NB4 (cell line): ENCODE measurements around the gene HTR1D.
A peak's percentile ranks its signal among the peaks of the same experiment; 100 is the strongest.

Experiments
- DNase-seq: peaks from one replicate; pipeline ENCODE4 v3.0.0; 2010; ENCODE audit warnings: low read depth
- H3K4me3 ChIP-seq: one replicate; pipeline ENCODE4 v1.5.1; 2011; ENCODE audit warnings: mild to moderate bottlenecking, low read depth, low read length, moderate library complexity
- CTCF ChIP-seq: IDR thresholded peaks from one replicate; pipeline ENCODE4 v1.5.1; 2012; ENCODE audit warnings: low read depth, low read length
- MAX ChIP-seq: IDR thresholded peaks from 2 replicates; pipeline ENCODE4 v1.6.1; 2011; ENCODE audit warnings: low read depth, low read length
- MYC ChIP-seq: IDR thresholded peaks from 2 replicates; pipeline ENCODE4 v1.6.1; 2011; ENCODE audit warnings: low read depth, low read length
- POLR2A ChIP-seq: IDR thresholded peaks from 2 replicates; pipeline ENCODE4 v1.6.1; 2011; ENCODE audit warnings: mild to moderate bottlenecking; ENCODE audit not compliant: insufficient read length; ENCODE audit errors: extremely low read depth

Gene HTR1D

GRCh38 chr1:23174426-23175110 is 42.7 kb downstream of the HTR1D start:
- DNase-seq, result no peak
- TF ChIP-seq CTCF (no peak), MYC (no peak)
- H3K4me3 ChIP-seq, result no peak overlapping the region

GRCh38 chr1:23171181-23171755 is 46.0 kb downstream of the HTR1D start:
- DNase-seq, result no peak
- TF ChIP-seq MYC, result no peak
- TF ChIP-seq POLR2A, result no peak
- no peak for TF ChIP-seq MAX
- TF ChIP-seq CTCF, result no peak
- no peak overlapping the region for H3K4me3 ChIP-seq

- peak; percentile 98 for DNase-seq
- TF ChIP-seq CTCF (no peak), MAX (peak; percentile 88), MYC (peak; percentile 96), POLR2A (no peak)
- H3K4me3 ChIP-seq, result peak overlapping the region; percentile 75
Observed at GRCh38 chr1:23169727-23170335, 47.5 kb downstream of the HTR1D start.

- no peak for TF ChIP-seq POLR2A
- no peak for TF ChIP-seq CTCF
- TF ChIP-seq MYC, result no peak
- no peak for TF ChIP-seq MAX
- H3K4me3 ChIP-seq, result peak overlapping the region; percentile 75
- DNase-seq, result no peak
Observed at GRCh38 chr1:23169195-23169575, 48.1 kb downstream of the HTR1D start.

GRCh38 chr1:23168445-23169194 is 48.7 kb downstream of the HTR1D start, which contains the start of gene LUZP1:
LUZP1 (minus strand) TSS chr1:23168856.
- peak within 1 kb of the TSS; percentile 84 for H3K4me3 ChIP-seq
- TF ChIP-seq CTCF (no peak), MYC (no peak; the same call in 1 of the 2 replicates), MAX (peak; percentile 20; the same call in 1 of the 2 replicates), POLR2A (peak; percentile 85)
- peak; percentile 86 for DNase-seq
